Gastrocnemius medialis (tissue), 4 donors: ENCODE measurements around the gene RIPOR3. TPM values are rescaled to one million over a fixed set of nuclear protein-coding genes. Genes with fewer than 3 reads are reported as not detected.

Experiments used
- ATAC-seq, 2 donors: fragments of 150-250 bp; one replicate each; pipeline ENCODE4 v1.9.1; 2016
- DNase-seq, 2 donors: peaks; one replicate each; pipeline ENCODE4 v3.0.0-alpha.2; 2019
- H3K27ac ChIP-seq, 4 donors: fragments of 200-600 bp; sonication (generic); 1 replicate in 1 of 4; 2 replicates in 3 of 4; pipeline ENCODE4 v1.5.1; 2016 to 2018; ENCODE audit warnings: mild to moderate bottlenecking in 2 of 4, moderate library complexity in 1 of 4
- H3K27me3 ChIP-seq, 3 donors: fragments of 200-600 bp; sonication (generic) in 2 of 3; 1 replicate in 1 of 3; 2 replicates in 2 of 3; pipeline versions ENCODE4 v1.5.1 to v1.6.0; 2016 to 2019; ENCODE audit warnings: mild to moderate bottlenecking in 1 of 3, moderate library complexity in 1 of 3
- H3K36me3 ChIP-seq, 2 donors: fragments of 200-600 bp; sonication (generic) in 1 of 2; one replicate each; pipeline ENCODE4 v1.5.1; 2017 to 2018
- H3K4me1 ChIP-seq, 2 donors: fragments of 200-600 bp; sonication (generic) in 1 of 2; one replicate each; pipeline ENCODE4 v1.5.1; 2016 to 2017; ENCODE audit warnings: mild to moderate bottlenecking in 2 of 2
- H3K4me3 ChIP-seq, 4 donors: fragments of 200-600 bp; sonication (generic) in 3 of 4; 1 replicate in 1 of 4; 2 replicates in 3 of 4; pipeline ENCODE4 v1.5.1; 2016 to 2019; ENCODE audit warnings: mild to moderate bottlenecking in 2 of 4
- H3K9me3 ChIP-seq, 3 donors: fragments of 200-600 bp; sonication (generic) in 2 of 3; 1 replicate in 1 of 3; 2 replicates in 2 of 3; pipeline ENCODE4 v1.5.1; 2016 to 2019
- CTCF ChIP-seq, 5 experiments: fragments of 450-650 bp in 3 of 5; fragments of 200-600 bp in 2 of 5; sonication (generic) in 2 of 5; IDR thresholded peaks in 4 of 5; conservative IDR thresholded peaks in 1 of 5; 1 replicate in 4 of 5; 2 replicates in 1 of 5; pipeline ENCODE4 v1.5.1; 2016 to 2019; ENCODE audit warnings: antibody characterized with exemption in 5 of 5, mild to moderate bottlenecking in 3 of 5, moderate library complexity in 3 of 5
- POLR2A ChIP-seq, 2 donors: fragments of 450-650 bp; IDR thresholded peaks; one replicate each; pipeline ENCODE4 v1.6.1; 2017; ENCODE audit warnings: antibody characterized with exemption in 2 of 2, mild to moderate bottlenecking in 2 of 2, moderate library complexity in 2 of 2
- in situ Hi-C, 4 donors: fragments of 200-750 bp; cut with MboI; loops; one replicate each; pipeline versions ENCODE4 v1.15.0 to v1.8.0; 2017; ENCODE audit warnings: low sequenced_read_pairs in 4 of 4
- intact Hi-C: fragments of 100-400 bp; cut with DNase I; formaldehyde crosslinking; loops from one replicate; pipeline ENCODE4 v1.15.1; 2023; ENCODE audit warnings: low total_unique reads
- total RNA-seq, 4 donors: library from RNA; depleted of rRNA; stranded (reverse); fragments of >200 nt; gene quantifications; one replicate each; pipeline versions ENCODE4 v1.1.0 to v1.2.3, GENCODE V29; 2016

Gene RIPOR3
- total RNA-seq, 4 donors from 2014 or later, result 5.3 to 12.5 (median 8.2) TPM

GRCh38 chr20:50583442-50584150 lies 107.7 kb downstream of the RIPOR3 start:
- intact Hi-C loops (no loop called here), in situ Hi-C loops (no loop called here)
- no peak overlapping the region for H3K4me3 ChIP-seq
- TF ChIP-seq POLR2A (IDR thresholded peaks at IDR 0.05) (no peak), CTCF (IDR thresholded peaks at IDR 0.05 in 4 of 5, conservative IDR thresholded peaks at IDR 0.05 in 1 of 5) (no peak)
- H3K27me3 ChIP-seq, result no peaks in the 10 kb centered on the region
- H3K4me1 ChIP-seq, result peaks cover 2 to 3% of the 10 kb centered on the region in 2 donors
- DNase-seq (no peak), ATAC-seq (no peak)
- no peak overlapping the region for H3K27ac ChIP-seq
- no peaks in the 10 kb centered on the region for H3K9me3 ChIP-seq
- peaks cover 0 to 87% of the 10 kb centered on the region in 2 donors for H3K36me3 ChIP-seq

GRCh38 chr20:50582591-50583234 lies 108.6 kb downstream of the RIPOR3 start:
- no peaks in the 10 kb centered on the region for H3K9me3 ChIP-seq
- H3K27me3 ChIP-seq, result no peaks in the 10 kb centered on the region
- DNase-seq, result no peak
- no peak overlapping the region for H3K27ac ChIP-seq
- peaks cover 0 to 93% of the 10 kb centered on the region in 2 donors for H3K36me3 ChIP-seq
- H3K4me1 ChIP-seq, result peaks cover 10 to 11% of the 10 kb centered on the region in 2 donors
- in situ Hi-C loops (no loop called here), intact Hi-C loops (no loop called here)
- H3K4me3 ChIP-seq, result no peak overlapping the region
- TF ChIP-seq CTCF (IDR thresholded peaks at IDR 0.05 in 4 of 5, conservative IDR thresholded peaks at IDR 0.05 in 1 of 5) (no peak), POLR2A (IDR thresholded peaks at IDR 0.05) (no peak)
- ATAC-seq, result no peak

- TF ChIP-seq CTCF (IDR thresholded peaks at IDR 0.05 in 4 of 5, conservative IDR thresholded peaks at IDR 0.05 in 1 of 5) (no peak), POLR2A (IDR thresholded peaks at IDR 0.05) (no peak)
- Histone ChIP-seq H3K4me1 (peaks cover 15% of the 10 kb centered on the region in 2 donors), H3K9me3 (no peaks in the 10 kb centered on the region), H3K4me3 (no peak overlapping the region), H3K36me3 (peaks cover 0 to 89% of the 10 kb centered on the region in 2 donors), H3K27ac (no peak overlapping the region), H3K27me3 (no peaks in the 10 kb centered on the region)
- in situ Hi-C loops, result no loop called here
- DNase-seq (no peak), ATAC-seq (no peak)
- intact Hi-C loops, result no loop called here
Observed at GRCh38 chr20:50582092-50582491, 109.2 kb downstream of the RIPOR3 start.

GRCh38 chr20:50580842-50581544 lies 110.3 kb downstream of the RIPOR3 start:
- H3K27ac ChIP-seq, result no peak overlapping the region
- DNase-seq (no peak), ATAC-seq (no peak)
- in situ Hi-C loops (no loop called here), intact Hi-C loops (loop anchor here (1.0 kb wide), 1 partner anchor 395 kb away; no protein-coding TSS in a partner anchor)
- H3K36me3 ChIP-seq, result peaks cover 0 to 78% of the 10 kb centered on the region in 2 donors
- no peaks in the 10 kb centered on the region for H3K27me3 ChIP-seq
- TF ChIP-seq POLR2A (IDR thresholded peaks at IDR 0.05) (no peak), CTCF (IDR thresholded peaks at IDR 0.05 in 4 of 5, conservative IDR thresholded peaks at IDR 0.05 in 1 of 5) (no peak)
- no peaks in the 10 kb centered on the region for H3K9me3 ChIP-seq
- no peak overlapping the region for H3K4me3 ChIP-seq
- H3K4me1 ChIP-seq, result peaks cover 25 to 26% of the 10 kb centered on the region in 2 donors
